GM21786 (cell line): ENCODE measurements around the gene CHKB.
"Not testable (repeated sequence)": the region's sequence is repeated elsewhere in the genome, so short reads cannot be mapped to it uniquely, and the experiment has no call there.

Experiments used
- ATAC-seq: cut with Tn5 transposase; IDR thresholded peaks from one replicate; pipeline ENCODE4 v1.9.1; 2021; ENCODE audit not compliant: unreplicated experiment

Gene CHKB, protein sequence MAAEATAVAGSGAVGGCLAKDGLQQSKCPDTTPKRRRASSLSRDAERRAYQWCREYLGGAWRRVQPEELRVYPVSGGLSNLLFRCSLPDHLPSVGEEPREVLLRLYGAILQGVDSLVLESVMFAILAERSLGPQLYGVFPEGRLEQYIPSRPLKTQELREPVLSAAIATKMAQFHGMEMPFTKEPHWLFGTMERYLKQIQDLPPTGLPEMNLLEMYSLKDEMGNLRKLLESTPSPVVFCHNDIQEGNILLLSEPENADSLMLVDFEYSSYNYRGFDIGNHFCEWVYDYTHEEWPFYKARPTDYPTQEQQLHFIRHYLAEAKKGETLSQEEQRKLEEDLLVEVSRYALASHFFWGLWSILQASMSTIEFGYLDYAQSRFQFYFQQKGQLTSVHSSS

DNA sequence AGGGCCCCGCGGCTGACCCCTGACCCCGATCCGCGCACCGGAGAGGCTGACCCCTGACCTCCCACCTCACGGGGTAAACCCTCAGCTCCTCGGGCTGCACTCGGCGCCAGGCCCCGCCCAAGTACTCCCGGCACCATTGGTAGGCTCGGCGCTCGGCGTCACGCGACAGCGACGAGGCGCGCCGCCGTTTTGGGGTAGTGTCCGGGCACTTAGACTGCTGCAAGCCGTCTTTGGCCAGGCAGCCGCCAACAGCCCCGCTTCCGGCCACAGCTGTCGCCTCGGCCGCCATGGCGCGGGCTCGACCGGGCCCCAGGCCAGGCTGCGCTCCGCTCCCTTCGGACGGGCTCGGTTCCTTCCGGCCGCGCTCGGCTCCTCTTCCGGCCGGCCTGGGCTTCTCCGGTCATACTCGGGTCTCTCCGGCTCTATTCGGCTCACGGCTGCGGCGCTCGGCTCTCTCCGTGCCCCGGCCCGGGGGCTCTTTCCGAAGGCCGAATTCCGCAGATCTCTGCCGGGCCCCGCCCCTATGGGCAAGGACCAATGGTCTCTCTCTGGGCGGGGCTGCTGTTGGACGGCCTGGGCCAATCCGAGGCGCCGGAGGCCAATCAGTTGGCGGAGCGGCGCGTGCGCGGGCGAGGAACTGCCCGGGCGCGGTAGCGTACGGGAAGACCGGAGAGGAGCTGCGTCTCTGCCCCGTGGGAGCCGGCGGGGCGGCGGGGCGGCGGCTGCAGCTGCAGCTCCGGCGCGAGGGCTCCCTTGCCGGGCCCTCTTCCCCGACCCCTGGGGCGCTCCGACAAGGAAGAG, at the start of gene CHKB:
CHKB (minus strand) TSS at position 357 of the 801 bp plus-strand sequence; CDS start at position 289, 68 bp downstream.
- peak; percentile 88 for ATAC-seq

DNA sequence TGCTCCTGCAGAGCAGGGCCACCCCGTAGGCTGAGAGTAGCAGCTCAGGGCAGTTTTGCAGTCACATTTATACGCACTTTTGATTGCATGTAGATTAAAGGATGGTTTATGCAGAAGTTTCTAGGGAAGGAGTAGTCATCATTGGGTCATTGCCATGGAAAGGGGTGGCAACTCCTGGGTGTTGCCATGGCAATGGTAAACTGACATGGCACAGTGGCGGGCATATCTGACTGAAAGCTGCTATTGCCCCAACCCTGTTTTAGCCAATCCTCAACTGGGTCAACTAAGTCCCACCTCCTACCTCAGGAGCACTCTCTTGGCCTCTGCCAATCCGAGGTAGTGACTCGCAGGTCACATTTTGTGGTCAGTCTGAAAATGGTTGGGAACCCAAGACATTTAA, 47.7 kb upstream of the CHKB start:
- ATAC-seq, result no peak

DNA sequence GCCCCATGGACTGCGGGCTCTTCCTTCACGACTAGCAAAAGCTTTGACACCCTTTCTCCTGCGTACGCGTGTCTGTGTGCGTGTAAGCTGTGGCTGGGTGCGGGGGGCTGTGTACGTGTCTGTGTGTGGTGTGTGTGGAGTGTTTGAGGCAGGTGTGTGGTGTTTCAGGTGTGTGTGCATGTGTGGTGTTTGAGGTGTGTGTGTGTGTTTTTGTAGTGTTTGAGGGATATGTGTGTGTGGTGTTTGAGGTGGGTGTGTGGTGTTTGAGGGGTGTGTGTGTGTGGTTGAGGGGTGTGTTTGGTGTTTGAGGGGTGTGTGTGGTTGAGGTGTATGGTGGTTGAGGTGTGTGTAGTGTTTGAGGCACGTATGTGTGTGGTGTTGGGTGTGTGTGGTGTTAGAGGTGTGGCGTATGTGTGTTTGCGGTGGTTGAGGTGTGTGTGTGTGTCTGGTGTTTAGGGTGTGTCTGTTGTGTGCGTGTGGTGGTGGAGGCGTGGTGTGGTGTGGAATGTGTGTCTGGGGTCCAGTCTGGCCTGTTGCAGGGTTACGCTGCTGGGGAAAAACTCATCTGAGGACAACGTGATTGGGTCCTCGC, 46.0 kb upstream of the CHKB start:
- ATAC-seq, result no peak

DNA sequence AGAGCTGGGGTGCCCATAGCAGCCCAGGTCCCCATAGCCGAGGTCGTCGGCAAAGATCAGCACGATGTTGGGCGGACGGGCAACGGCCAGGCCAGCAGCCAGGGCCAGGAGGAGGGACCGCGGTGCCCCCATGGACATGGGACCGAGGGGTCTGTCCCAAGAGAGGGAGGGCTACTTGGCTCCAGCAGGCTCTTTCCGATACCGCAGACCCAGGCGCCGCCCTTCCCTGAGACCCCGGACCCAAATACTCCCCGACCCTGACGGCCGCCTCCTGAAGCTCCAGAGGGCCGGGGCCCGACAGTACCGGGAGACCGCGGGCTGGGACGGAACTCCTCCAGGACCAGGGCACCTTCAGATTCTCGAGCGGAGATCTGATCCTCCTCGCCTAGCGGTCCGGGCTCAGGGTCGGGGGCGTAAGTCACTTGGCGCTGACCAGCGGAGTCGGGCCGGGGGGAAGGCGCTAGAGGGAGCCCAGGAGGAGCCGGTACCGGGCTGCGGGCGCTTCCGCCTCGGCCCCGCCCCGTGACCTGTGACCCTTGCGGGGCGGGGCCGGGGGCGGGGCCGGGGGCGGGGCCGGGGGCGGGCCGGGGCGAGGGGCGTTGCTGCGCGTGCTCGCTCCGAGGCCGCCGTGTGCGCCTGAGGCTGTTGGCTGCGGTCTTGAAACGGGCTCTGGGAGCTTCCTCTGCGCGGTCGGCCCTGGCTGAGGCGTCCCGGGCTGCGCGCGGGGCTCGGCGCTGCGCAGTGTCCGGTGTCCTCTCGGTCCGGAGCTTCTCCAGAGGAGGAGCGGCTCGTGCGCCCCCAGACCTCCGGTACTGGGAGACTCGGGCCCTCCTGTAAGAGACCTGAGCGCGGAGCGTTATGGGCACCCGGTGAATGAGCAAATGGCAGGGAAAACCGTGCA, 45.2 kb upstream of the CHKB start, which contains the start of gene ARSA:
ARSA (minus strand) TSS at position 511 of the 901 bp plus-strand sequence; CDS start at position 138, 373 bp downstream.
- peak; percentile 62 for ATAC-seq

DNA sequence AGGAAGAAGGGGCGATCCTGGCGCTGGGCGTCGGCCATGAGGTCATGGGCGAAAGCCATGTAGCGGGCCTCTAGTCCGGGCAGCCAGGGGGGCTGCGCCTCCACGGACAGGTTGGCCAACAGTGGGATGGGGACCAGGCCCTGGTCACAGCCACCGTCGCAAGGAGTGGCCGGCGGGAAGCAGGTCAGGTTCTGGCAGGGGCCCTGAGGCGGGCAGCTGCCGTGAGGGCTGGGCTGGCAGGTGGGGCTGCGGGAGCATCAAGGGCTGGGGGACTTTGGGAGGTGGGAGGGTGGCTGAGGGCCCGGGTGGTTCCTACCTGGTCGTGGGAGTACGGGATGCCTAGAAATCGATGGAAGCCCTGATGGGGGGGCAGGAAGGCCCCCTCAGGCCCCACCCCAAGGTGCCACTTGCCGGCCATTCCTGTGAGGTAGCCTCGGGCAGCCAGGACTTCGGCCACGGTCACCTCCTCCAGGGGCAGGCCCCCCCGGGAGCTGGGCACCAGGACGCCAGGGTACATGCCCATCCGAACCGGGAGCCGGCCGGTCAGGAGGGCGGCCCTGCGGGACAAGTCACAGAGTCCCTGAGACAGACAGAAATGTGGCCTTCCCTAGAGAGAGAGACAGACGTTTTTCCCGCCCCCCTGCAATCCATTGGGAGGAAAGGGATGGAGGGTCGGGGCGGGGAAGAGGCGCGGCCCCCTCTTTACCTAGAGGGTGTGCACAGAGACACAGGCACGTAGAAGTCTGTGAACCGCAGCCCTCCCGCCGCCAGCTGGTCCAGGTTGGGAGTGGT, 44.4 kb upstream of the CHKB start:
- ATAC-seq, result no peak

DNA sequence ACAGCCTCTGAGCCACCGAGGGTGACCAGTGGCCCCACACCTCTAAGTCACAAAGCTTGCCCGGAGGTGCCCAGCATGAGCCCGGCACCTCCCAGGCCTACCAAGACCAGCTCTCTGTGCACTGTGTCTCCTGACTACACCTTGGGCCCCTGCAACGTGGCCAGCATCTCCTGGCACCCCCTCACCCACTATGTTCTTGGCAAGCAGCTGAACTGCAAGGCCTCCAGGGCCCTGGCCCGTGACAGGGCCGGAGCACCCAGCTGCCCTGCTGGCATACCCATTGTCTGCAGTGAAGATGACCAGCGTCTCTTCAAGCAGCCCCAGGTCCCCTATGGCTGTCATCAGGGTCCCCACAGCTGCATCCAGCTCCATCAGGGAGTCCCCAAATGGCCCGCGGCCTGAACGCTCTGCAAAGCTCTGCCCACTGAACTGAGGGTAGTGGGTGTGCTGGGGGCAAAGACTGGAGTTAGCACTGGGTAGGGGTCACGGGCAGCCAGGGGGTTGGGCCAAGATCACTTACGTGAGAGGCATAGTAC, 43.7 kb upstream of the CHKB start:
- ATAC-seq, result no peak

DNA sequence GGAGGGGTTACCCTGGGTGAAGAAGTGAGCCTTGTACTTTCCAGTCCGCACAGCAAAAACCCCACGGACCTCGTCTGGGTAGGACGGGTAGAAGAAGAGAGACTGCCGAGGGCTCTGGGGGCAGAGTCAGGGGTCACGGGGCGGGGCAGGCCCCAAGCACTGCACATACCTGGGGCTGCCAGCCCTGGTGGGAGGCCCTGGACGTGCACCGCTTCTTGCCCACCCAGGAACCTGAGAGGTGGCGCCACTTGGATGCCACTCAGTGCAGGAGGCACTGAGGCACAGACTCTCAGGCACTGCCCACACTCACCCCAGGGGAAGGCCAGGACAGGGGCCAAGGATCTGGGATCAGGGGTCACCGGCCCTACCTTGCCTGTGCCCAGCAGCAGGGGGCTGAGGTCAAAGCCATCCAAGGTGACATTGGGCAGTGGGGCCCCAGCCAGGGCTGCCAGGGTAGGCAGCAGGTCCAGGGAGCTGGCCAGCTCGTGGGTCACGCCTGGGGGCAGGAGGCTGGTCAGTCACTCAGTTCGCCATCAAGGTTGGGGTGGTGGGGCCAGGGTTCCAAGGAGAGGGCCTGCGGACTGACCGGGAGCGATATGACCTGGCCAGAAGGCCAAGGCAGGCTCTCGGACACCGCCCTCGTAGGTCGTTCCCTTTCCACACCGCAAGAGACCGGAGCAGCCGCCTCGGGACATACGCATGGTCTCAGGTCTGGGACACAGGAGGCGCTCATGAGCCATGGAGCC, 43.1 kb upstream of the CHKB start:
- no peak for ATAC-seq

DNA sequence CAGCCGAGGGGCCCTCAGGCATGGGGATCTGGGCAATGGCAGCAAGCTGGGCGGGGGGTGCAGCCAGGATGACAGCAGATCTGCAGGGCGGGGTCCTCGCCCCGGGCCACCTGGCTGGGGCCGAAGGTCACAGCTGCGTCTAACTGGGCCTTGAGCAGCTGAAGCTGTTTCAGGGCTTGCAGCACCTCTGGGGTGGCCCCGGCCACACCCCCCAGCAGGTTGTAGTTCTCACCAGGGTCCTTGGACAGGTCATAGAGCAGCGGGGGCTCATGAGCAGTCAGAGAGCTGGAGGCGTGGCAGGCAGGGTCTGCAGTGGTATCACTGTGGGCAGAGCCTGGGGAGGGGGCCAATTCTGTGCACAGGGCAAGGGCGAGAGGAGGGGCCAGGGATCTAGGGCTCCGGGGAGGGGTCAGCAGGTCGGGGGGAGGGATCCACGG, 42.5 kb upstream of the CHKB start:
- ATAC-seq, result no peak

DNA sequence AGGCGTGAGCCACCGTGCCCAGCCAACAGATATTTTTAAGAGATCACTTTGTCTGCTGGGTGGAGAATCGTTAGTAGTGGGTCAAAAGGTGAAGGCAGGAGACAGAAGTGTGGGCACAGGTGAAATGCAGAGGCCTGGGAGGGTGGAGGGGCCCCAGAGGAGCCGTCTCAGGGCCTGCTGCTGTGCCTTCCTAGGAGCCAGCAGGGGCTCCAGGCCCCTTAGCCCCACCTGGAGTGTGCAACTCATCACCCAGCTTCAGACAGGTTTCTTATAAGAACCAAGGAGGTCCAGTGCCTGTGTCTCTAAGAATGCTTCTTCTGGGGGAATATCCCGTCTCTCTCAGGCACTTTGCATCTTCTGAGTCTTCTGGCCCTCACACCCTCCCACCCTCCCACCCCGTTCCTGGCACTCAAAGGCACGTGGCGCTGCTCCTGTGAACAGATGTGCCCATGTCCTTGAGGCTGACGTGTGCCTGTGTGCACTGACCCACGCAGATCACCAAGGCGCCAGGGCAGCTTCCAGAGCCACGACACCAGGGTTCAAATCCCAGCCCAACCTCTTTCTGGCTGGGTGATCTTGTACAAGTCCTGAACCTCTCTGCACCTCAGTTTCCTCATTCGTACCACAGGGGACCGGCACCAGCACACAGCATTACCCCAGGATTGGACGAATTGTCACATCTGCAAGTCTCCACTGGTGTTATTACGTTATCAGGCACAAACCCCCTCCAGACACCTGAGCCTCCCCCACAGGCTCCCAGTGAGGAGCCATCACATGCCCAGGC, 41.9 kb upstream of the CHKB start:
- no peak for ATAC-seq

DNA sequence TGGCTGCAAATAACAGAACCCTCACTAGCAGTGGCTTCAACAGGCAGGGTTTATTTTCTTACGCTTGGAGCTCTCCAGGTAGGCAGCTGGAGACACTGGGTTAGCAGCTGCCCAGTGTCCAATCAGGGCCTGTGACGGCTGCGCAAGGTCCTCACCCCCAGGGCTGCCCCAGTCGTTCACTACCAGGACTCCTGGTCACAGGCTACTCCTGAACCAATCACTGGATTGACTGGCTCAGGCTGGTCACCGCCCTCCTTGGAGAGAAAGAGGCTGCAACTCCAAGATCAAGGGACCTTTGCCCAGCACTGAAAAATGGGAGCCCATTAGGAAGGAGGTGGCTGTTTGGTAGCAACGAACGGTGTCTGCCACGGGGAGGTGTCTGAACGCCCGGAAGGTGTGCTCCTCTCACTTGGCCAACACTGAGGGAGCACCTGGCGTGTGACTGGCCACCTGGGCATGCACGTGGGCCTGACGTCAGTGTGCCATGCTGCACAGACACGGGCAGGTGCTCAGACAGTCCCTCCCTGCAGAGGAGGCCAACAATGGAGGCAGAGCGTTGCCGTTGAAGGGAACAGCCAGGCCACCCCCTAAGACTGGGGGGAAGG, 40.2 kb upstream of the CHKB start:
- ATAC-seq, result no peak

DNA sequence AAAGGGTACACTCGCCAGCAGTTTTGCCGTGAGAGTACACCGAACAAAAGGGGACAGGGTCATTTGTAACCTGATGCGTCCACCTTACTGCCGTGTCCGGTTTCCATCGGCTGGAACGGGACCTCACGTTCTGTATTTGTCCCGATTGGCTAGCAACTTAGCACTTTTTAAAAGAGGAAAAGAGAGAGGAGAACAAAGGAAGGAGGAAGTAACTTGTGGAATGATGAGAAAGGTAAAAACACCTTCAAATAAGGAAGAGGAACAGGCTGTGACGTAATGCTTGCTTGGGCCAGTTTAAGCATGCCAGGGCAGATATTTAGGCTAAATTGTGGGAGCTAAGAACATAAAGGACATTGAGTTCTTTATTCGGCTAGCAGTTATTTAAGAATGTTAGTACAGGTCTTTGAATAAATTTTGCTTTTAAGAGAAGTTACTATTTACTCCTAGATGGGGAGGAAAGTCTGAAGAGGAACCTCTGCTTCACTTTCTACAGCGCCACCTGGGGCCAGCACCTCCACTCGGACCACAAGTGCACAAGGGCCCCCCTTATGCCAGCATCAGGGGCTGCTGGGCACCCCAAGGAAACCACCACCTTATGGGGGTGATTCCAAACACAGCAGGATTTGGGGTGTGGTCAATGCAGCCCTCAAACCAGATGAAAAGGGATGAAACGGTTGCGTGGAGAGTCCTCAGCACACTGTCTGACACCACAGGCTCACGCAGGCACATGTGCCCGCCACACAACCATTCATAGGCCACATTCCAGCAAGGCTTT, 39.5 kb upstream of the CHKB start:
- ATAC-seq, result no peak

DNA sequence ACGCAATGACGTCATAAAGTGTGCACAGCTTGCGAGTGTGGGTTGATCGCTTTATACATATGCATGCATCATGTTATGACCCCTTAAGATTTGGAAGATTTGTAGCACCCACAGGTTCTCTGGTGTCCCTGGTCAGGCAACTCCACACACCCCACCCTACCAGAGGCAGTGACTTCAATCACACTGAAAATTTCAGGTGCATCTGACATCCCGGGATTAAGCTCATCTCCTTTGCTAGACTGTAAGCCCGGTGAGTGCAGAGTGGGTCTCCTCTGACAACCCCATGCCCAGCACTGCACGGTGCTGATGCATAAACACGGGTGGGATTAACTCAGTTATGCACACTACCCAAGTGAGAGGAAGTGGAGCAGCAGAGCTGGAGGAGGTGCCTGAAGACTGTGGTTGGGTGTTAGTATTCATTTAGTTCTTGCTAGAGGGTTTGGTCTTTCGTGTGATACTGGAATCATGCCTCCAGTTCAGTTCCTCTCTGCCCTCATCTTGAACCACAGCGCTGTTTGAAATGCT, 38.8 kb upstream of the CHKB start:
- peak; percentile 49 for ATAC-seq

DNA sequence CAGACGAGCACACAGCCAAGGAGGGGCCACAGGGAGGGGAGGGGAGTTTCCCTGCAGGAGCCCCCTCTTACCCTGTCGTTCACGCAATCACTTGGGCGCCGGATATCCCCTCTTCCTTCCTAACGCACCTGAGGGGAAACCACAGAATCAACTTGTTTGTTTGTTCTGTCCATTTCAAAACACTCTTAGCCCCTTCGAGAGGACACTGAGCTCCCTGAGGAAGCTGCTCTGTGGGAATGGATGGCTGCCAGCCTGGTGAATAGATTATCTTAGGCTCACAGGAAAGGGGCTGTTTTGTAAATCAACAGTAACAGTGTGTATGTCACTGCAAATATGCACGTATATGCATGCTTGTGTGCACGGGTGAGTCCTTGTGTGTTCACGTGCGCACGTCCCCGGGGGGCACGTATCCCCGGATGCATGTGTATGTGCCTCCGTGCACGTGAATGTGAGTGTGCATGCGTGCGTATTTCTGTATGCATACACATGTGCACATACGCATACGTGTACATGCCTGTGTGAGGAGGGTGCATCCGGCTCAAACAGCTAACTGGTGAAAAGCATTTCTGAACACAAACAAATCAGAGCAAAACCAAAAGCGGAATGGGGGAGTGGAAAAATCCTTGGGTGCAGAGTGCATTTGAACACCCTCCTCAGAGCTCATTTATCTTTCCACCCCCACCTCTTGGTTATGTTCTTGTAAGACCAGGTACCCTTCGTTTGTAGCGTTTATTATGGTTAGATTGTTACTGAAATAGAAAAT, 38.1 kb upstream of the CHKB start:
- ATAC-seq, result peak; percentile 58

DNA sequence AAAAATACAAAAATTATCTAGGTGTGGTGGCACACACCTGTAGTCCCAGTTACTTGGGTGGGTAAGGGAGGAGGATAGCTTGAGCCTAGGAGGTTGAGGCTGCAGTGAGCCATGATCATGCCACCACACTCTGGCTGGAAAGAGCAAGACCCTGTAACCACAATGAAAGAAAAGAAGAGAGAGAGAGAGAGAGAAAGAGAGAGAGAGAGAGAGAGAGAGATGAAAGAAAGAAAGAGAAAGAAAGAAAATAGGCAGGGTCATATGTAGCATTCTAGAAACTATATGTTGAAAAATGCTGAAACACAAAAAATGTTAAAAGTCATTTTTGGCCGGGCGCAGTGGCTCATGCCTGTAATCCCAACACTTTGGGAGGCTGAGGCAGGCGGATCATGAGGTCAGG, 31.6 kb upstream of the CHKB start:
- not testable (repeated sequence) for ATAC-seq

DNA sequence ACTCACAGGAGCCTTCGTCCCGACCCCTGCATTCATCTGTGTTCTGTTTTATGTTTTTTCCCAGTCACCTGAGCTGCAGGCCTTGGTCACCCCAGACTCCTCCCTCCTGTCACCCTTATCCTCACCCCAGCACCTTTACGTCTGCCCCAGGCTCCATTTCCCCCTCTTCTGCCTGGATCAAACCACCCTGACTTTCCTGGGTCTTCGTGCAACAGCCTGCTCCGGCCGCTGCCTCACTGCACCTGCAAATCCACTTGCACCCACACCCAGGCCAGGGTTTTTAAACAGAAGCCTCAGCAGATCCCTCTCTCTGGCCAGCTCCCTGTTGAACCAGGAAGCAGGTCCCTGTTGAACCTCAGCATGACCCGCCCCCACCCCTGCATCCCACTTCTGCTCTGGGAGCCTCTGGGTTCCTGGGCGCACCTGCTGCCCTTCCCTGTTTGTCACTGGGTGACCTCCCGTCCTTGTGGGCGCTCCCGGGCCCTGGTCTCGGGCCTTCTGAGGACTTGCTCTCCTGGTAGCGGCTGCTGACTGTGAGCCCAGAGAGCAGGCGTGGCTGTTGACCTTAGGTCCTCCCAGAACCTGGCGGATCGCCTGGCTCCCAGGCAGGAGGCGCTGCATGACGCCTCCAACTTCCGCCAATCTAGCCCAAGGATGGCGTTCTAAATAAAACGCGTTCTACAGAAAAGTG, 30.8 kb upstream of the CHKB start:
- ATAC-seq, result no peak
